Lower leg skin (tissue), 3 donors: ENCODE results near the gene C1QB.

Experiments used
- CTCF ChIP-seq, 3 donors: fragments of 450-650 bp; IDR thresholded peaks; one replicate each; pipeline ENCODE4 v1.5.1; 2016; ENCODE audit warnings: antibody characterized with exemption in 3 of 3, mild to moderate bottlenecking in 3 of 3, moderate library complexity in 2 of 3
- POLR2A ChIP-seq, 2 donors: fragments of 450-650 bp; IDR thresholded peaks; one replicate each; pipeline ENCODE4 v1.6.1; 2016 to 2017; ENCODE audit warnings: antibody characterized with exemption in 2 of 2, mild to moderate bottlenecking in 1 of 2, moderate library complexity in 1 of 2

DNA sequence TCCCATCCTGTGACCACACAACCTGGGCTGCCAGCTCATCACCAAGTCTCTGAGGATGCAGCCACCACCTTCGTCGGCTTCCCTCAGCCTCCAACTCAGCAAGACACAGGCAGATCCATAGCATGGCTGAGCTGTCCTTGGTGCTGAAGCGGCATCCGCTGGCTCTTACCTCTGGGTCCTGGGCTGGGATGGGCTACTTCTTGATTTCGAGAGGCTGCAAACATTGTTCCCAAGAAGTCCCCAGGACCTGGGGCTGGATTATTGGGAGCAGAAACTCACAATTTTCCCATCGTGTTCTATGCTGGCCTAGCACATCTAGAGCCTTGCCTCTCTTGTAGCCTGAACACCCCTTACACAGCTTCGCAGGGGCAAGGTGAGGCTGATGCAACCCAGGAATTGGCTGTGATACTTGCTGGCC lies 41.5 kb upstream of the C1QB start:
- no peak for TF ChIP-seq POLR2A (IDR thresholded peaks at IDR 0.05)
- TF ChIP-seq CTCF (IDR thresholded peaks at IDR 0.05), result no peak
